CD14-positive monocyte (primary cell): ENCODE results near the gene CD300A. TPM values are rescaled to one million over a fixed set of nuclear protein-coding genes. Genes with fewer than 3 reads are reported as not detected.

Source experiments
- DNase-seq, 3 donors: peaks; one replicate each; pipeline ENCODE4 v3.0.0-alpha.2; 2011 to 2022
- H2AFZ ChIP-seq: 2 replicates; pipeline ENCODE4 v1.6.0; 2012; ENCODE audit warnings: mild to moderate bottlenecking, low read depth, low read length, inconsistent platforms; ENCODE audit not compliant: insufficient read depth, poor library complexity, severe bottlenecking
- H3K27ac ChIP-seq, 2 donors: 1 replicate in 1 of 2; 2 replicates in 1 of 2; pipeline ENCODE4 v1.5.1; 2012 to 2013; ENCODE audit warnings: low read length in 2 of 2, control low read depth in 1 of 2, inconsistent platforms in 1 of 2, low read depth in 1 of 2, mild to moderate bottlenecking in 1 of 2
- H3K27me3 ChIP-seq, 2 donors: one replicate each; pipeline versions ENCODE4 v1.6.0 to v1.6.1; 2011 to 2013; ENCODE audit warnings: low read length in 2 of 2; ENCODE audit not compliant: control insufficient read depth in 2 of 2, insufficient read depth in 2 of 2
- H3K36me3 ChIP-seq, 2 donors: replicated peaks in 1 of 2; 1 replicate in 1 of 2; 2 replicates in 1 of 2; pipeline versions ENCODE4 v1.5.1 to v1.6.1; 2012 to 2013; ENCODE audit warnings: low read length in 2 of 2, control low read depth in 1 of 2, inconsistent platforms in 1 of 2, mild to moderate bottlenecking in 1 of 2; ENCODE audit not compliant: insufficient read depth in 2 of 2, control insufficient read depth in 1 of 2
- H3K4me1 ChIP-seq, 2 donors: 1 replicate in 1 of 2; 2 replicates in 1 of 2; pipeline versions ENCODE4 v1.5.1 to v1.6.1; 2012 to 2013; ENCODE audit warnings: low read length in 2 of 2, control low read depth in 1 of 2, inconsistent platforms in 1 of 2, mild to moderate bottlenecking in 1 of 2, moderate library complexity in 1 of 2; ENCODE audit not compliant: insufficient read depth in 2 of 2, control insufficient read depth in 1 of 2
- H3K4me2 ChIP-seq: replicated peaks from 2 replicates; pipeline ENCODE3; 2012; ENCODE audit warnings: low read length, moderate library complexity, mild to moderate bottlenecking; ENCODE audit not compliant: poor library complexity, severe bottlenecking; ENCODE audit errors: extremely low read depth
- H3K4me3 ChIP-seq, 3 experiments: fragments of 200-600 bp in 1 of 3; sonication (generic) in 1 of 3; replicated peaks in 1 of 3; 1 replicate in 2 of 3; 2 replicates in 1 of 3; pipeline ENCODE4 v1.5.1; 2011 to 2013; ENCODE audit warnings: low read length in 3 of 3, mild to moderate bottlenecking in 3 of 3, control low read depth in 2 of 3, low read depth in 2 of 3, inconsistent platforms in 1 of 3, moderate library complexity in 1 of 3
- H3K79me2 ChIP-seq: 2 replicates; pipeline ENCODE4 v1.6.0; 2012; ENCODE audit warnings: mild to moderate bottlenecking, control low read depth, inconsistent platforms, low read length, moderate library complexity; ENCODE audit not compliant: insufficient read depth
- H3K9ac ChIP-seq: 2 replicates; pipeline ENCODE4 v1.6.0; 2017; ENCODE audit warnings: low read length, mild to moderate bottlenecking; ENCODE audit not compliant: insufficient read depth, poor library complexity, severe bottlenecking
- H3K9me3 ChIP-seq, 2 donors: replicated peaks in 1 of 2; 1 replicate in 1 of 2; 2 replicates in 1 of 2; pipeline versions ENCODE4 v1.5.1 to v1.6.1; 2012 to 2013; ENCODE audit warnings: low read length in 2 of 2, control low read depth in 1 of 2; ENCODE audit not compliant: control insufficient read depth in 1 of 2, insufficient read depth in 1 of 2
- H4K20me1 ChIP-seq: 2 replicates; pipeline ENCODE4 v1.6.0; 2012; ENCODE audit warnings: mild to moderate bottlenecking, low read length, control low read depth, moderate library complexity; ENCODE audit not compliant: insufficient read depth
- H3K27ac Mint-ChIP-seq, 7 donors: one replicate each; pipeline ENCODE4 v1.8.0; 2020; ENCODE audit warnings: mild to moderate bottlenecking in 7 of 7, mixed read lengths in 7 of 7, moderate library complexity in 6 of 7, inconsistent platforms in 2 of 7
- H3K27me3 Mint-ChIP-seq, 3 donors: one replicate each; pipeline ENCODE4 v1.8.0; 2021 to 2022; ENCODE audit warnings: low read depth in 3 of 3, mild to moderate bottlenecking in 3 of 3, mixed read lengths in 3 of 3, moderate library complexity in 3 of 3, inconsistent platforms in 1 of 3
- H3K36me3 Mint-ChIP-seq, 2 donors: one replicate each; pipeline ENCODE4 v1.8.0; 2020; ENCODE audit warnings: mixed read lengths in 2 of 2, inconsistent platforms in 1 of 2, mild to moderate bottlenecking in 1 of 2
- H3K4me1 Mint-ChIP-seq: one replicate; pipeline ENCODE4 v1.8.0; 2020; ENCODE audit warnings: mild to moderate bottlenecking, mixed read lengths
- H3K4me3 Mint-ChIP-seq, 2 donors: one replicate each; pipeline ENCODE4 v1.8.0; 2020; ENCODE audit warnings: mild to moderate bottlenecking in 2 of 2, mixed read lengths in 2 of 2, moderate library complexity in 1 of 2
- H3K9me3 Mint-ChIP-seq, 7 donors: one replicate each; pipeline ENCODE4 v1.8.0; 2020 to 2022; ENCODE audit warnings: mixed read lengths in 7 of 7, mild to moderate bottlenecking in 6 of 7, moderate library complexity in 6 of 7, inconsistent platforms in 2 of 7
- WGBS: methylation state at CpG from one replicate; pipeline ENCODE4 v1.1.5; 2013; ENCODE audit warnings: missing lambda C conversion rate; ENCODE audit not compliant: insufficient coverage; 5-methylcytosine and 5-hydroxymethylcytosine counted together
- intact Hi-C, 2 donors: fragments of 100-400 bp; cut with micrococcal nuclease; formaldehyde crosslinking; loops; one replicate each; pipeline versions ENCODE4 v1.15.0 to v1.15.1; 2023
- polyA plus RNA-seq, 3 donors: library from polyadenylated mRNA; depleted of rRNA in 1 of 3; unstranded in 2 of 3; stranded (reverse) in 1 of 3; fragments of 300-500 nt in 2 of 3; fragments of >200 nt in 1 of 3; fragmentation: Illumina TruSeq in 2 of 3; gene quantifications; 1 replicate in 2 of 3; 2 replicates in 1 of 3; pipeline ENCODE4 v1.2.3, GENCODE V29; 2012 to 2021
- TF ChIP-seq, protein P1 (sequence below): fragments of 200-600 bp; IDR thresholded peaks from one replicate; pipeline ENCODE4 v1.8.0; 2022; ENCODE audit warnings: antibody characterized with exemption, mild to moderate bottlenecking

The CD300A gene
- polyA plus RNA-seq, 3 donors, result 173 to 222 (median 212) TPM

DNA sequence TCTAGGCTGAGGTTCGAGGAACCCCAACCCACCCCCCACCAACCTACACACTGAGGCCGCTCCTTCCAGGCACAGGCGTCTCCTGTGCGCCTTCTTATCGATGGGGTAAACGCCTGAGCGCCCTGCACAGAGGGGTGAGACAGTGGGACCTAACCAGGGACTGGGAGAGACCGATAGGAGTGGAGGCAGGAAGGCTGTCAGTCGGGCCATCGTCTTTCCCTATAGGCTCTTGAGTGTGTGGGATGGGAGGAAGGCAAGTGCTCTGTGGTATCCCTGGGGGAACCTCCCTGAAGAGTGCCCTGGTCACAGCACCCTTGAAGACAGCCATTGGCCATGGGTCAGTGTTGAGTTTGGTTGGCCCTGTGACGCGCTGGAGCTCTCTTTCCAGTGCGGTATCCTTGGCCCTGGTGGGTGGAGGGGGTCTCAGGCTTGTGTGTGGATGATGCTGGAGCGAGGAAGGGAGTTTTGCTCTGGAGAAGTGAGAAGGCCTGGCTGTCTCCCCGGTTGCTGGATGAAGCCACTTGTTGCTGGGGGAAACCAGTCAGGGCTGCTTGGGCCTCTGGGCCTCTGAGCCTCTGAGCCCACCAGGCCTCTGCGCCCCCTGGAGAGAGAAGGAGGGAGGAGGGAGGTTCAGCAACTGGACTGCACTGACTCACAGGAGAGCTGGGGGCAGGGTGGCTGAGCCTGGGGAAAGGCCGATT, 32.9 kb upstream of the CD300A start:
- Histone ChIP-seq H4K20me1 (no peaks in the 10 kb centered on the region), H3K9me3 (peaks cover 11 to 30% of the 10 kb centered on the region in 2 donors), H3K4me2 (no peak overlapping the region), H3K4me1 (peaks cover 21 to 22% of the 10 kb centered on the region in 2 donors), H2AFZ (no peak overlapping the region), H3K4me3 (no peak overlapping the region), H3K36me3 (no peaks in the 10 kb centered on the region), H3K79me2 (no peaks in the 10 kb centered on the region), H3K9ac (no peak overlapping the region), H3K27ac (no peak overlapping the region), H3K27me3 (peaks cover 34 to 72% of the 10 kb centered on the region in 2 donors)
- no peak for DNase-seq
- 93% methylated on average over 13 of the region's 17 CpGs for WGBS
- intact Hi-C loops, result no loop called here
- Mint-ChIP-seq H3K27ac (no peak overlapping the region), H3K4me1 (peaks cover 18% of the 10 kb centered on the region), H3K9me3 (peaks cover 4 to 40% (median 31%) of the 10 kb centered on the region in 7 donors), H3K36me3 (peaks cover 6 to 8% of the 10 kb centered on the region in 2 donors), H3K27me3 (peaks cover 72 to 74% (median 74%) of the 10 kb centered on the region in 3 donors), H3K4me3 (peak overlapping the region in 1 of 2 donors; percentile 49)
- TF ChIP-seq, protein P1, sequence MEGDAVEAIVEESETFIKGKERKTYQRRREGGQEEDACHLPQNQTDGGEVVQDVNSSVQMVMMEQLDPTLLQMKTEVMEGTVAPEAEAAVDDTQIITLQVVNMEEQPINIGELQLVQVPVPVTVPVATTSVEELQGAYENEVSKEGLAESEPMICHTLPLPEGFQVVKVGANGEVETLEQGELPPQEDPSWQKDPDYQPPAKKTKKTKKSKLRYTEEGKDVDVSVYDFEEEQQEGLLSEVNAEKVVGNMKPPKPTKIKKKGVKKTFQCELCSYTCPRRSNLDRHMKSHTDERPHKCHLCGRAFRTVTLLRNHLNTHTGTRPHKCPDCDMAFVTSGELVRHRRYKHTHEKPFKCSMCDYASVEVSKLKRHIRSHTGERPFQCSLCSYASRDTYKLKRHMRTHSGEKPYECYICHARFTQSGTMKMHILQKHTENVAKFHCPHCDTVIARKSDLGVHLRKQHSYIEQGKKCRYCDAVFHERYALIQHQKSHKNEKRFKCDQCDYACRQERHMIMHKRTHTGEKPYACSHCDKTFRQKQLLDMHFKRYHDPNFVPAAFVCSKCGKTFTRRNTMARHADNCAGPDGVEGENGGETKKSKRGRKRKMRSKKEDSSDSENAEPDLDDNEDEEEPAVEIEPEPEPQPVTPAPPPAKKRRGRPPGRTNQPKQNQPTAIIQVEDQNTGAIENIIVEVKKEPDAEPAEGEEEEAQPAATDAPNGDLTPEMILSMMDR, result no peak

DNA sequence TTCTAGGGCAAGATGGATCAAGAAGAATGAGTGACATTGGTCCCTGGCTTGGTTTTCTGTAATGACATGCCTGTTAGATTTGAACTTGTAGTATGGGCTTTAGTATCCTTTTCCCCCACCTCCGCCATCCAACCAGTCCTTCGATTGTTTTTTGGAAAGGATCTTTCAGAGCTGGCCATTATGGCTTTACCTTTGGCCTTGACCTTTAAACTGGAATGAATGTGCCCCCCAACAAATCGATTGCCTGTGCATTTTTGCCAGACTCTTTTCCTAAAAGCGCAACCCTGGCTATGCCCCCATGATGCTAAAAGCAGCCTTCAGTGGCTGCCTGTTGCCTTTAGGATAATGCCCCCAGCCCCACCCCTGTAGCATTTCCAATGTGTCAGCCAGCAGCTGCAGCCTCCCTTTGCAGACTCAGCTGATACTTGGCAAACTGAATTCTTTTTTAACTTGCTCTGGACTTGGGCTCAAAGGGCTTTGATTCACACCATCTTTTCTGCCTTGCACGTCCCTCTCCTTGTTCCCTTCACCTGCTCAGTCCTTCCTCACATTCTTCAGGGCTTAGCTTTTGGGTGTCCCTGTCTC, 30.6 kb upstream of the CD300A start:
- WGBS, result 92% methylated on average over 2 of the region's 5 CpGs
- Mint-ChIP-seq H3K9me3 (peaks cover 11 to 55% (median 40%) of the 10 kb centered on the region in 7 donors), H3K27me3 (peaks cover 54 to 57% (median 57%) of the 10 kb centered on the region in 3 donors), H3K36me3 (peaks cover 4% of the 10 kb centered on the region in 2 donors), H3K27ac (no peak overlapping the region), H3K4me3 (no peak overlapping the region), H3K4me1 (peaks cover 14% of the 10 kb centered on the region)
- intact Hi-C loops, result no loop called here
- Histone ChIP-seq H3K9ac (no peak overlapping the region), H3K4me2 (no peak overlapping the region), H2AFZ (no peak overlapping the region), H4K20me1 (no peaks in the 10 kb centered on the region), H3K27me3 (peaks cover 24 to 49% of the 10 kb centered on the region in 2 donors), H3K79me2 (no peaks in the 10 kb centered on the region), H3K4me3 (no peak overlapping the region), H3K36me3 (no peaks in the 10 kb centered on the region), H3K4me1 (peaks cover 19 to 22% of the 10 kb centered on the region in 2 donors), H3K9me3 (peaks cover 22 to 31% of the 10 kb centered on the region in 2 donors), H3K27ac (no peak overlapping the region)
- TF ChIP-seq, protein P1, result no peak
- no peak for DNase-seq
